Activated CD8-positive, alpha-beta T cell treated with anti-CD3 and anti-CD28 coated beads for 36 hours (primary cell): ENCODE measurements around the gene TP53I11. TPM values are rescaled to one million over a fixed set of nuclear protein-coding genes. Genes with fewer than 3 reads are reported as not detected.
A peak's percentile ranks its signal among the peaks of the same experiment; 100 is the strongest.

Experiments
- ATAC-seq: fragments of 200-7000 bp; cut with Tn5 transposase; one replicate; pipeline ENCODE4 v1.10.0; 2021; ENCODE audit warnings: mild to moderate bottlenecking, moderate library complexity
- CTCF ChIA-PET: fragments of 350-600 bp; sonication (Branson Sonifier 250); formaldehyde crosslinking; loops from one replicate; lab custom pipeline; 2021; ENCODE audit warnings: antibody characterized with exemption; lab: Charles Lee
- POLR2A ChIA-PET: fragments of 350-600 bp; sonication (Branson Sonifier 250); formaldehyde crosslinking; loops from one replicate; lab custom pipeline; 2021; ENCODE audit warnings: antibody characterized with exemption; lab: Charles Lee
- DNase-seq: peaks from one replicate; pipeline ENCODE4 v3.0.0-alpha.2; 2020
- H3K27ac Mint-ChIP-seq: one replicate; pipeline ENCODE4 v1.8.0; 2021; ENCODE audit warnings: mild to moderate bottlenecking, mixed read lengths
- H3K27me3 Mint-ChIP-seq: one replicate; pipeline ENCODE4 v1.8.0; 2021; ENCODE audit warnings: mixed read lengths
- H3K36me3 Mint-ChIP-seq: one replicate; pipeline ENCODE4 v1.8.0; 2021; ENCODE audit warnings: low read depth, mixed read lengths
- H3K4me1 Mint-ChIP-seq: one replicate; pipeline ENCODE4 v1.8.0; 2021; ENCODE audit warnings: low read depth, mixed read lengths
- H3K4me3 Mint-ChIP-seq: one replicate; pipeline ENCODE4 v1.8.0; 2021; ENCODE audit warnings: mild to moderate bottlenecking, moderate library complexity, mixed read lengths
- H3K9me3 Mint-ChIP-seq: one replicate; pipeline ENCODE4 v1.8.0; 2021; ENCODE audit warnings: mixed read lengths
- intact Hi-C: fragments of 100-400 bp; cut with micrococcal nuclease; formaldehyde crosslinking; loops from one replicate; pipeline ENCODE4 v1.10.0; 2022
- total RNA-seq, 2 experiments: library from RNA; stranded (reverse); gene quantifications; one replicate each; pipeline ENCODE4 v1.2.3, GENCODE V29; 2021
- TF ChIP-seq, protein P1 (sequence below): fragments of 200-600 bp; IDR thresholded peaks from one replicate; pipeline ENCODE4 v1.8.0; 2022; ENCODE audit warnings: antibody characterized with exemption, mild to moderate bottlenecking

The TP53I11 gene
- total RNA-seq, 2 experiments from 2014 or later, result 15.2 to 17.5 TPM

GRCh38 chr11:44927174-44927661, 23.5 kb downstream of the TP53I11 start:
- Mint-ChIP-seq H3K27ac (no peak overlapping the region), H3K36me3 (no peaks in the 10 kb centered on the region), H3K4me1 (no peaks in the 10 kb centered on the region), H3K4me3 (no peak overlapping the region), H3K9me3 (no peaks in the 10 kb centered on the region), H3K27me3 (no peaks in the 10 kb centered on the region)
- CTCF ChIA-PET, result interaction anchor here (0.6 to 24.5 kb wide), 62 partner anchors 9 to 406 kb away, joined by 3 to 942 read pairs (median 3); partner anchors contain the start of gene TP53I11
- peak; percentile 65 for DNase-seq
- TF ChIP-seq, protein P1, sequence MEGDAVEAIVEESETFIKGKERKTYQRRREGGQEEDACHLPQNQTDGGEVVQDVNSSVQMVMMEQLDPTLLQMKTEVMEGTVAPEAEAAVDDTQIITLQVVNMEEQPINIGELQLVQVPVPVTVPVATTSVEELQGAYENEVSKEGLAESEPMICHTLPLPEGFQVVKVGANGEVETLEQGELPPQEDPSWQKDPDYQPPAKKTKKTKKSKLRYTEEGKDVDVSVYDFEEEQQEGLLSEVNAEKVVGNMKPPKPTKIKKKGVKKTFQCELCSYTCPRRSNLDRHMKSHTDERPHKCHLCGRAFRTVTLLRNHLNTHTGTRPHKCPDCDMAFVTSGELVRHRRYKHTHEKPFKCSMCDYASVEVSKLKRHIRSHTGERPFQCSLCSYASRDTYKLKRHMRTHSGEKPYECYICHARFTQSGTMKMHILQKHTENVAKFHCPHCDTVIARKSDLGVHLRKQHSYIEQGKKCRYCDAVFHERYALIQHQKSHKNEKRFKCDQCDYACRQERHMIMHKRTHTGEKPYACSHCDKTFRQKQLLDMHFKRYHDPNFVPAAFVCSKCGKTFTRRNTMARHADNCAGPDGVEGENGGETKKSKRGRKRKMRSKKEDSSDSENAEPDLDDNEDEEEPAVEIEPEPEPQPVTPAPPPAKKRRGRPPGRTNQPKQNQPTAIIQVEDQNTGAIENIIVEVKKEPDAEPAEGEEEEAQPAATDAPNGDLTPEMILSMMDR, result peak; percentile 93
- intact Hi-C loops, result no loop called here
- ATAC-seq, result peak; percentile 77
- POLR2A ChIA-PET, result interaction anchor here (1.2 to 1.5 kb wide), 2 partner anchors 9 to 177 kb away, joined by 7 read pairs; no protein-coding TSS in a partner anchor

DNA sequence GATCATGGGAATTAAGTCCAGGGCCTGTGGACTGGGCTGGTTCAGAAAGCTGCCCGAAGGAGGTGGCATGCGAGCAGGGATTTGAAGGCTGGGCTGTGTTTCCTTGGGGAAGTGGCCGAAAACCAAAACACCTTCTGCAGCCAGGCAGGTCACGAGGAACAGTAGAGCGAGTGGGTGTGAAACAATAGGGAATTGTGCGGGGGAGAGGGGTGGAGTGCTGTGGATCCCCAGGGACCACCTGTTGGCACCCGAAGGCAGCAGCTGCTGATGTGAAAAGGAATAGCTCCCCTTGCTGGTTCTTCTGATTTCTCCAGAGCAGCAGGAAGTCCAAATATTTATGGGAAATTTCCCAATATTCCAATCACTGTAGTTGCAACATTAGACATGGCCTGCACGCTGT, 24.6 kb downstream of the TP53I11 start:
- TF ChIP-seq, protein P1, result no peak
- intact Hi-C loops, result no loop called here
- POLR2A ChIA-PET, result no interaction called here
- H3K4me1 Mint-ChIP-seq, result no peaks in the 10 kb centered on the region
- no peak for ATAC-seq
- no peak for DNase-seq
- CTCF ChIA-PET, result interaction anchor here (1.1 to 24.5 kb wide), 11 partner anchors 10 to 207 kb away, joined by 3 to 942 read pairs (median 13); no protein-coding TSS in a partner anchor
- H3K4me3 Mint-ChIP-seq, result no peak overlapping the region
- no peaks in the 10 kb centered on the region for H3K9me3 Mint-ChIP-seq
- H3K27ac Mint-ChIP-seq, result no peak overlapping the region
- H3K36me3 Mint-ChIP-seq, result no peaks in the 10 kb centered on the region
- no peaks in the 10 kb centered on the region for H3K27me3 Mint-ChIP-seq

DNA sequence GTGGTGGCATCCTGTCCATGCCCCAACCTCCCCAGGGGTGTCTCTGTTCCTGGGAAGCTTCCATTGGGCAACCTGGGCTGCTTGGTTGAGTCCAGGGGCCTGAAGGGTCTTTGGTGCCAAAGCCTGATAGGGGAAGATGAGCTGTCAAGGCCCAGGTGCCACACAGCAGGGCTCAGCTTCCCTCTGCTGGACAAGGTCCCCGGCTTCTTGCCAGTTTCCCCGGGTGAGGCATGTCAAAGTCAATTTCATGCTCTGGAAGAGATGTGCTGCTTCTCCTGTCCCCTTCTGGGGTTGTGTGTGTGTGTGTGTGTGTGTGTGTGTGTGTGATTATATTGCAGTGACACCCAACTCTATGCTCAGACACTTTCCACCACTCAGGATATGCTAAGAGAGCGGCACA, 26.9 kb downstream of the TP53I11 start:
- Mint-ChIP-seq H3K36me3 (no peaks in the 10 kb centered on the region), H3K27ac (no peak overlapping the region), H3K4me3 (no peak overlapping the region), H3K9me3 (no peaks in the 10 kb centered on the region), H3K4me1 (no peaks in the 10 kb centered on the region), H3K27me3 (no peaks in the 10 kb centered on the region)
- TF ChIP-seq, protein P1, result no peak
- intact Hi-C loops, result no loop called here
- POLR2A ChIA-PET, result no interaction called here
- no peak for DNase-seq
- CTCF ChIA-PET, result interaction anchor here (0.7 to 1.0 kb wide), 3 partner anchors 12 to 202 kb away, joined by 3 to 4 read pairs (median 3); no protein-coding TSS in a partner anchor
- no peak for ATAC-seq

GRCh38 chr11:44923115-44923514, 27.6 kb downstream of the TP53I11 start:
- DNase-seq (peak; percentile 25), ATAC-seq (no peak)
- CTCF ChIA-PET, result interaction anchor here (0.7 to 1.0 kb wide), 3 partner anchors 12 to 201 kb away, joined by 3 to 4 read pairs (median 3); no protein-coding TSS in a partner anchor
- H3K36me3 Mint-ChIP-seq, result no peaks in the 10 kb centered on the region
- POLR2A ChIA-PET, result no interaction called here
- intact Hi-C loops, result no loop called here
- no peaks in the 10 kb centered on the region for H3K27me3 Mint-ChIP-seq
- TF ChIP-seq, protein P1, result no peak
- no peaks in the 10 kb centered on the region for H3K4me1 Mint-ChIP-seq
- H3K9me3 Mint-ChIP-seq, result no peaks in the 10 kb centered on the region
- H3K4me3 Mint-ChIP-seq, result no peak overlapping the region
- H3K27ac Mint-ChIP-seq, result no peak overlapping the region

- Mint-ChIP-seq H3K9me3 (no peaks in the 10 kb centered on the region), H3K4me3 (no peak overlapping the region), H3K27ac (no peak overlapping the region), H3K36me3 (no peaks in the 10 kb centered on the region), H3K27me3 (peaks cover 2% of the 10 kb centered on the region), H3K4me1 (no peaks in the 10 kb centered on the region)
- ATAC-seq (no peak), DNase-seq (no peak)
- ChIA-PET POLR2A (no interaction called here), CTCF (interaction anchor here (0.9 kb wide), 1 partner anchor 16 kb away, joined by 4 read pairs; no protein-coding TSS in a partner anchor)
- intact Hi-C loops, result no loop called here
- TF ChIP-seq, protein P1, result no peak
Observed at GRCh38 chr11:44920451-44920850, 30.2 kb downstream of the TP53I11 start.
